CD4-positive, alpha-beta T cell treated with Interleukin-17A for 1 hour (primary cell): ENCODE results near the gene CTSE.
A peak's percentile ranks its signal among the peaks of the same experiment; 100 is the strongest.

Experiments used
- DNase-seq: peaks from one replicate; pipeline ENCODE4 v3.0.0-alpha.2; 2020

Gene CTSE

DNA sequence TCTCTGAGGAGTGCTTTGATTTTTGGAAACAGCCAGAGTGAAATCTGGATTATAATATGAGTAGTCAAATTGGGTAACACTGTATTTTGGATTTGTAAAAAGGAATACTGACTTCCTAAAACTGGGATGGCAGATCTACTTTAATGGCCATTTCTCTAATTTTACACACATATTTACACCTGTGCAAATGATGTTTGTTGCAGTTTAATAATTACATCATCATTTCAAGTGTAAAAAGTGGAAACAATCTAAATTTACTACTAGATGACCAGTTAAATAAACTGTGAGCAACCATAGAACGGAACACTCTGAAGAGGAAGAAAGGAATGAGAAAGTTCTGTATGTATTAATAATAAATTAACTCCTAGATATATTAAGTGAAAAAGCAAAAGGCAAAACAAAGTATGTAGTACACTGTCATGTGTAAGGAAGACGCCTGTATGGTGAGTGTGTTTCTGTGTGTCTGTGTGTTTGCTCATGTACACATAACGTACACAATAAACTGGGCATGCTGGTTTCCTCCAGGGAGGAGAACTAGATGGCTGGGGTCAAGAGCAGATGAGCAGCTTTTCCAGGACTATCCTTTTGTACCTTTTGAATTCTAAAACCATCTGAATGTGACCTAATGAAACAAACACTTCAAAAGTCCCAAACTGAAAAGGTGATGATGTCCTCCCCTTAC is 26.4 kb upstream of the CTSE start:
- DNase-seq = no peak

GRCh38 chr1:206049293-206049692 is 25.6 kb upstream of the CTSE start:
- DNase-seq = no peak

DNA sequence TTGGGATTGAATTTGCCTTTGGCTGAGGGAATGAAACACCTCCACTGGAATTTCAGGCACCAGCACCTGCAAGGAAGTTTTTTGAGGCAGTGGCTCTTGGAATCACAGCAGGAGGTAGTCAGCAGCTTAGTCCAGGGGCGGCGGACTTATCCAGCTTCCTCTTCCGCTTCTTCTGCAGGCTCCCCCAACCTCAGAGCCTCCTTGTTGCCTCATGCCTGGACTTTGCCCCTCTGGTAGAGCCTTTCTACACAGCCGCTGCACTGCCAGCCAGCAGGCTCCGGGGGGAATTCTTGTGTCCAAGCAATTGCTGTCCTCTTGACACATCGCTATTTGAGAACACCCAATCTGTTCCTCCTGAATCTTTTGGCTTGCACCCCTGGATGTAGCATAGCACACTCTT is 24.9 kb upstream of the CTSE start:
- no peak for DNase-seq

DNA sequence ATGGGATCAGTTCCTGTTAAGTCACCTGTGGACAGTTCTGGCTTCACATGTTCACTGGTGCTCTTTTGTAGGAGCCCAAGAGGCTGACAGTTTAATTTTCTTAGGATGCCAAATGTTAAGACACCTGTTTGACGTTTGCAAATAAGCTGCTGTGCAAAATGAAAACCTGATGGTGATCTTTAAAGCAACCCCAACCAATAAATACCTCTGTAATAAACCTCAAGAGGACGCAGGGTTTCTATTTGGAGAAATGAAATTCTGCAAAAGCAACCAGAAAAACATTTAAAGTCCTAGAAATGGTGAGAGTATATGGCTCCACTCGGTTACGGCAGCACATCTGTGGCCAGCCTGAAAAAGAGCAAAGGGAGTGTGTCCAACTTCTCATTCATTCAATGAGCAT is 23.6 kb upstream of the CTSE start:
- DNase-seq = no peak

GRCh38 chr1:206041640-206042039 is 17.9 kb upstream of the CTSE start:
- no peak for DNase-seq

GRCh38 chr1:206040328-206040727 is 16.6 kb upstream of the CTSE start:
- DNase-seq = no peak

DNA sequence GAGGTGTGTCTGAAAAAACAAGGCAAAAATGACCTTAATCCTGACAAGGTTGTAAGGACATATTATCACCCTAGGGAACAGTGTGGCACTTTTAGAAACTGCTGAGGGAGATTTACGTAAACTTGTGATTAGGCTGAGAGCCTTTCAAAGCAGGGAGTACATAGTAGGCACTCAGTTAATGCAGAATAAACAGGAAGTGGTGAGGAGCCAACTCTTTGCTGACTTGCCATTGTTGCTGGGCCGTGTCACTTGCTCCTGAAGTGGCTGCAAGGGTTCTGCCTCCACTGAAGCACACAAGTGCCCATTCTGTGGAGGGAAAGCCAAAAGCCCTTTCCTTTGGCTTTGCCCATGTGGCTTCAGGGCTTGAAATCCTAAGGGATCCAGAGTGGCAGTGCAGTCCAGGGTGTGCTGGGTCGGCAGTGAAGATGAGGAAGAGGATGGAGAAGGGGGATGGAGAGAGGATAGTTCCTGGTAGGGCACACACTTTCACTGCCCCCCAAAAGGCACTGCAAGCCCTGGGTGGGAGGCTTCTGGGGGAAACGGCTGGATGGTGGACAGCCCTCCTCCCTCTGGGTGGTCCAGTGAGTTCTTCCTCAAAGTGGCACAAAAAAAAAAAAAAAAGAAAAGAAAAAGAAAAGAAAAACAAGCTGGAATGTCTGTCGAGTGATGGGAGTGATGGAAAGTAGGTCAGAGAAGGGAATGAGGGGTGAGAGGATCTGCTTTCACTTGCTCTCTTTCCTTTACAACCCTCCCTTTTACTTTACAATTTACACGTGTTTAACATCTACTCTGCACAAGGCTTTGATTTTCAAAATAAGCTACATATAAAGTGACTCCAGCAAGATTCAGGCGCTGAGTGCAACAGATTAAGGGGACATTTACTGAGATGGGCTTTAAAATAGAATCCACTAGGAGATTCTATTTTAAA is 15.6 kb upstream of the CTSE start:
- DNase-seq = no peak

- no peak for DNase-seq
Observed at GRCh38 chr1:206037581-206037980, 13.9 kb upstream of the CTSE start.

DNA sequence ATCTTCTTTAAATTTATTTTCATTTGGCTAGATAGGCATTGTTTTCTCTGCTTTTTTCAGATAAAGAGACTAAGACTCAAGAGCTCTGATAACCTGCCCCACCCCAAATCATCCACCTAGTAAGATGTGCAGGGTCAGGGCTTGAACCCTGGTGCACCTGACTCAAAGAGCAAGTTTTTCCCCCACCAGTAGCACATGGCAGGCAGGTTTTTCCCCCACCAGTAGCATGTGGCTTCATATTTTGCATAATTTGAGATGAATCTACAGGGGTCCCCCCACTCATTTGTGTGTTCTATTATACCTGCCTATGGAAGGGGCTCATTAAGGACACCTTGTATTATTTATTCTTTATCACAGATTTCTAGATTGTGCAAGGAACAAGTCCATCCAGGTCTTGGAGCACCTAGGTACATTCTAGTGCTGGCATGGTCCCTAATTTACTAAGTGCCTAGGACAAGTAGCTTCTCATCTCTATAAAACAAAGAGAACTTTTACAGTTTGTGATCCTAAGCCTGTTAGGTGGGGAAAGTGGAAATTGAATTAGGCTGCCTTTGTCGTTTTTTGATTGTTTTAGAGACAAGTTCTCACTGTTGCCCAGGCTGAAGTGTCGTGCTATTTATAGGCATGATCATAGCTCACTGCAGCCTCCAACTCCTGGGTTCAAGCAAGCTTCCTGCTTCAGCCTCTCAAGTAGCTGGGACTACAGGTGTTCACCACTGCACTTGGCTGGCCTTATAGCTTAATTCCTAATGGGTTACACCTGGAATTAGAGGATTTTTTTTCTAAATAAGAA is 13.2 kb upstream of the CTSE start:
- DNase-seq = no peak

GRCh38 chr1:206035027-206035426 is 11.3 kb upstream of the CTSE start:
- DNase-seq = no peak

- DNase-seq = no peak
Observed at GRCh38 chr1:206032380-206033140, 8.9 kb upstream of the CTSE start.

- DNase-seq = peak; percentile 68
Observed at GRCh38 chr1:206030714-206031113, 7.0 kb upstream of the CTSE start.

DNA sequence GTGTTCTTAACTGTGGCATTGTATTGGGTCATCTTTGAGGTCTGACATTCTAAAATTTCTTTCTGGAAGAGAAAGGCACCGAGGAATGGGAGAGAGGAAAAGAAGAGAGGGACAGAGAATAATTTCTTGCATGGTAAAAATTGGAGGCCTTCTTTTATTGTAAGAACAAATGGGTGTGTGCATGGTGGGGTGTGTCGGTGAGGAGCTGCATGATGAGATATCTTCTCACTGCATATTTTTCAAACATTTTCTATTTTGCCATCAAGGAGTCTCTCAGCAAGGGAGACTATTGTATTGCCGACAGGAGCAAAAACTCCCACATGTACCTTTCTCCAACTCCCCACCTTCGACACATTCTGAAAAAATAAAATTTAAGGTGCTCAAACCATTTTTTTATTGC is 6.5 kb upstream of the CTSE start:
- no peak for DNase-seq

DNA sequence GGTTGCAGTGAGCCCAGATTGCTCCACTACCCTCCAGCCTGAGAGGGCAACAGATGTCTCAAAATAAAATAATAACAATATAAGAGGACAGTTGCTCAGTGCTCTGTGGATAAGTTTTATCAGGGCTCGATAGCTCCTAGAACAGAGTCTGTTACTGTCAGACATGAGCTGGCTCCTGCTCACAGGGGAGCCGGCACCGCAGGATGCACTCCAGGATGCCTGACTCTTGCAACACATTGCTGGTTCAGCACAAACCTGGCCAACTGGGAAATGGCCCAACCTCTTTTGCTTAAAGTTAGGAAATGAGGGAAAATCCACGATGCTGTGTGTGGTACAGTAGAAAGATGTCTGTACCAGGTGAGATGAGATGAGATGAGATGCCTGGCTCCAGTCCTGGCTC is 5.8 kb upstream of the CTSE start:
- no peak for DNase-seq

- no peak for DNase-seq
Observed at GRCh38 chr1:206025283-206025820, 1.7 kb upstream of the CTSE start.

GRCh38 chr1:206022766-206023165 is 929 bp downstream of the CTSE start:
- no peak for DNase-seq

- no peak for DNase-seq
Observed at GRCh38 chr1:206021626-206022365, 1.9 kb downstream of the CTSE start.

DNA sequence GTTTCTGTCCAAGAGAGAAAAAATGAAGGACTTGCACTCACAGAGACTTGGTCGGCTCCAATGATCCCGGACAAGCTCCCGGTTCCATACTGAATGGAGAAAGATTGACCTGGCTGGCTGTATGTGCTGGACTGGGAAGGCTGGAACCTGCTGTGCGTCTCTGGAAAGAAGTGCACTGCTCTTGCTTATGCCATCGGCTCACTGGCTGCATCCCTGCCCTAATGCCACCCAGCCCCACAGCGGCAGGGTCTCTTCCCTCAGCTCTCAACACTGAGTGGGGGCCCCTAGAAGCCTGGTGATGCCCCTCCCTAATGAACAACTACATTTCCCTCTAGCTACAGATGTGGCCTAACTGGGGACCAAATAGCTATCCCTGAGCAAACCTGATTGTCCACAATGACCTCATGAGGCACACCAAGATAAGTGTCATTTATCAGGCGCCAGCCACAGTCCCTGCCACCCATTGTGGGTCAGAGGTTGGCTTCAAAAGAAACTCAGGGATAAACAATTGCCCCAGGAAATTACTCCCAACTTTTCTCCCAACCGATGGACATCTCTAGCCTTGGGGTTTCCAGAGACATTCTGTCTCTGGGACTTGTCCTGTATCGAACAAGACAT is 2.6 kb downstream of the CTSE start:
- DNase-seq = no peak

DNA sequence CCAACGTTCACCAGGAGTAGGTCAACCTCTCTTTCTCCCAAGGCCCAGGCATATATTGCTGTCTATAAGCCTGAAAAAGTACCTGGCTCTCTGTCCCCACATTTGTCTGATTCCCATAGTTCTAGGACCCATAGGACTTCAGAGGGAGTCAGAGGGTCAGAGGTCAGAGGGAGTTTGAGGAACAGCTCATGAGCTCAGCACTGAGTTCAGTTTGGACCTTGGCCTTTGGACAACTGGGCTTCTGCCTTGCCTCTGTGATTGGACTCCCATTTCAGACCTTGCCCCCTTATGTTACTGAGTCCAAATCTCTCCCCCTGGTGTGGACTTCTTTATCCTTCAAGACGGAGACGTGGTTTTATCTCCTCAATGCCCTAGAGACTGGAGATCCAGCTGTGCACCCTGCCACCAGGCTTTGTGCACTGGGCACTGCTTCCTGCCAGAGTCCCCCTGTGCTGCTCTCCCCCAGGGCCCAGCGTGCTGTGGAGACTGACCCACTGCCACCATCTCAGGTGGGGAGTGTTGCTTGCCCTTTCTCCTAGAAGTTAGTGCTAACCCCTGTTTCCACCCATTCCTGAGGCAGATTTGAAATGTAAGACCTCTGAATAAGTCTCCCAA is 3.2 kb downstream of the CTSE start:
- DNase-seq = no peak

- no peak for DNase-seq
Observed at GRCh38 chr1:206015071-206015470, 8.6 kb downstream of the CTSE start.

DNA sequence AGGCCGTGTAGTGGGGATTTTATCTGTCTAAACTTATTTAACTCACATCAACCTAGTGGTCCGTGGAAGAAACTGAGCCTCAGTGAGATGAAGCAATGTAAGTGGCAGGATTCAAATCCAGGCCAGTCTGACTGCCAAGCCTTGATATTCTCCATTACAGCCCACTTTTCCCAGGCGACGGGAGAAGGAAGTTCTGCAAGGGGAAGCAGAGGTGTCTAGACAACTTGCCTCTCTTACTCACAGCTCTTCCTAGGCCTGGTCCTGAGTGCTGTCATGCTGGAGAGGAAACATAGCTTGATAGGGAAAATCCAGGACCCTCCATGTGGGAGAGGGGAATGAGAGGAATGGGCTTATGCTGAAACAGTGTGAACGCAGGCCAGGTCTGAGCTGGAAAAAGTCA is 9.1 kb downstream of the CTSE start:
- DNase-seq = no peak
